Fibroblast of lung (primary cell): ENCODE data around the gene ADARB1.

Experiments
- EZH2 ChIP-seq: IDR thresholded peaks from 2 replicates; pipeline ENCODE4 v1.5.1; 2012; ENCODE audit warnings: low read length, control low read depth, mild to moderate bottlenecking; ENCODE audit errors: missing control alignments
- TF ChIP-seq, protein P1 (sequence below), 2 donors: IDR thresholded peaks in 1 of 2; conservative IDR thresholded peaks in 1 of 2; 1 replicate in 1 of 2; 2 replicates in 1 of 2; pipeline ENCODE4 v1.5.1; 2011 to 2012; ENCODE audit warnings: low read length in 2 of 2, control low read depth in 1 of 2, inconsistent platforms in 1 of 2, low read depth in 1 of 2, mild to moderate bottlenecking in 1 of 2

DNA sequence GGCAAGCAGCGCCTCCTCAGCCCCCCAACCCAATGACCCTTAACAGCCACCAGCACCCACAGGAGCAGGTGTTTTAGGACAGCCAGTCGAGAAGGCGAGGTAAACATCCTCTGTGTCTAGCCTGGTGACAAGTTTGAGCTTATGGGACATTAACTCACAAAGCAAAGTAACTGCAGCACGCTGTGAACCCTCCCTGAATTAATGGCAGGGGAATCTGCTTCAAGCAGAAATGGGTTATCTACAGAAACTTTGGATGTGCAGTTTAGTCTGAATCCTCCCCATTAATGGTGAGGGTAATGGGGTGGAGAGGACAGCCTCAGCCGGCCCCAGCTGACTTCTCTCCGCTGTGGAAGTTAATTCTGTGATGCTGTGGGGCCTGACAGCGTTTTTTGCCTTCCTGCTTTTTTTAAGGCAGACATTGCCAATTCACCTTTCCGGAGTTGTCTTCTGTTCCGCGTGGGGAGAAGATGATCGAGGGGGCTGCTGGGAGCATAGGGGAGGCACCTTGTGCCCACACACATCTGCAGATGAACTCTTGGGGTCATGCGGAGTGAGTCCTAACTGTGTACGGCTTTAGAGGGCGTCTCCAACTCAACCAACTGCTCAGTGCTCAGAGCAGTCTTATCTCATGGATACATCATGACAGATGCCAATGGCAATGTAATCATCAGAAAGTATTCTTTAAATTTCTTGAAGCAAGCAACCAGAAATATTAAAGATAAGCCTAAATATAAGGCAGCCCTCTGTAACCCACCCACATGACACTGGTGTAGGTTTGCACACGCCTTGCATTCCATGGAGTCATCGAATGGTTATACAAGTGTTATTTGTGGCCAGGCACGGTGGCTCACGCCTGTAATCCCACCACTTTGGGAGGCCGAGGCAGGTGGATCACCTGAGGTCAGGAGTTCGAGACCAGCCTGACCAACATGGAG, 172.3 kb downstream of the ADARB1 start:
- TF ChIP-seq, protein P1, sequence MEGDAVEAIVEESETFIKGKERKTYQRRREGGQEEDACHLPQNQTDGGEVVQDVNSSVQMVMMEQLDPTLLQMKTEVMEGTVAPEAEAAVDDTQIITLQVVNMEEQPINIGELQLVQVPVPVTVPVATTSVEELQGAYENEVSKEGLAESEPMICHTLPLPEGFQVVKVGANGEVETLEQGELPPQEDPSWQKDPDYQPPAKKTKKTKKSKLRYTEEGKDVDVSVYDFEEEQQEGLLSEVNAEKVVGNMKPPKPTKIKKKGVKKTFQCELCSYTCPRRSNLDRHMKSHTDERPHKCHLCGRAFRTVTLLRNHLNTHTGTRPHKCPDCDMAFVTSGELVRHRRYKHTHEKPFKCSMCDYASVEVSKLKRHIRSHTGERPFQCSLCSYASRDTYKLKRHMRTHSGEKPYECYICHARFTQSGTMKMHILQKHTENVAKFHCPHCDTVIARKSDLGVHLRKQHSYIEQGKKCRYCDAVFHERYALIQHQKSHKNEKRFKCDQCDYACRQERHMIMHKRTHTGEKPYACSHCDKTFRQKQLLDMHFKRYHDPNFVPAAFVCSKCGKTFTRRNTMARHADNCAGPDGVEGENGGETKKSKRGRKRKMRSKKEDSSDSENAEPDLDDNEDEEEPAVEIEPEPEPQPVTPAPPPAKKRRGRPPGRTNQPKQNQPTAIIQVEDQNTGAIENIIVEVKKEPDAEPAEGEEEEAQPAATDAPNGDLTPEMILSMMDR (conservative IDR thresholded peaks at IDR 0.05 in 1 of 2, IDR thresholded peaks at IDR 0.05 in 1 of 2; ENCODE audit: low read depth in 1 of 2, low read length in 2 of 2) = no peak
- no peak for TF ChIP-seq EZH2
